ENCODE data around the gene NPC1L1.
"Not testable (repeated sequence)": the region's sequence is repeated elsewhere in the genome, so short reads cannot be mapped to it uniquely, and the experiment has no call there.

The NPC1L1 gene

GRCh38 chr7:44569959-44570358, 28.8 kb upstream of the NPC1L1 start:
- peaks cover 48% of the 10 kb centered on the region for H3K36me3 ChIP-seq (ENCODE audit: insufficient read depth, low read length)
- no peak overlapping the region for H3K9ac ChIP-seq (ENCODE audit: low read depth, low read length)
- H3K4me1 ChIP-seq (ENCODE audit: insufficient read depth, low read length) = peaks cover 6% of the 10 kb centered on the region; the same call in 1 of the 2 replicates
- H3K9me3 ChIP-seq (ENCODE audit: control insufficient read depth, insufficient read depth, low read length) = no peaks in the 10 kb centered on the region

GRCh38 chr7:44568771-44569560, 27.8 kb upstream of the NPC1L1 start:
- Histone ChIP-seq H3K36me3 (ENCODE audit: insufficient read depth, low read length) (peaks cover 52% of the 10 kb centered on the region), H3K9ac (ENCODE audit: low read depth, low read length) (no peak overlapping the region)

GRCh38 chr7:44567884-44568283, 26.8 kb upstream of the NPC1L1 start:
- Histone ChIP-seq H3K36me3 (ENCODE audit: insufficient read depth, low read length) (peaks cover 52% of the 10 kb centered on the region), H3K9ac (ENCODE audit: low read depth, low read length) (no peak overlapping the region), H3K4me1 (ENCODE audit: insufficient read depth, low read length) (0 out of 2 replicates have a peak, but pooled peaks cover 2% of the 10 kb centered on the region), H3K9me3 (ENCODE audit: control insufficient read depth, insufficient read depth, low read length) (no peaks in the 10 kb centered on the region)

More at GRCh38 chr7:44568771-44569560, 27.8 kb upstream of the NPC1L1 start:
- Histone ChIP-seq H3K4me1 (ENCODE audit: insufficient read depth, low read length) (0 out of 2 replicates have a peak, but pooled peaks cover 5% of the 10 kb centered on the region), H3K9me3 (ENCODE audit: control insufficient read depth, insufficient read depth, low read length) (no peaks in the 10 kb centered on the region)

- peaks cover 41% of the 10 kb centered on the region for H3K36me3 ChIP-seq (ENCODE audit: insufficient read depth, low read length)
- H3K9me3 ChIP-seq (ENCODE audit: control insufficient read depth, insufficient read depth, low read length) = no peaks in the 10 kb centered on the region
- H3K4me1 ChIP-seq (ENCODE audit: insufficient read depth, low read length) = no peaks in the 10 kb centered on the region
- H3K9ac ChIP-seq (ENCODE audit: low read depth, low read length) = no peak overlapping the region
Observed at GRCh38 chr7:44566680-44567079, 25.6 kb upstream of the NPC1L1 start.

- Histone ChIP-seq H3K36me3 (ENCODE audit: insufficient read depth, low read length) (peaks cover 35% of the 10 kb centered on the region), H3K9me3 (ENCODE audit: control insufficient read depth, insufficient read depth, low read length) (no peaks in the 10 kb centered on the region), H3K4me1 (ENCODE audit: insufficient read depth, low read length) (no peaks in the 10 kb centered on the region), H3K9ac (ENCODE audit: low read depth, low read length) (no peak overlapping the region)
Observed at GRCh38 chr7:44565795-44566559, 24.8 kb upstream of the NPC1L1 start.

- no peaks in the 10 kb centered on the region for H3K4me1 ChIP-seq (ENCODE audit: insufficient read depth, low read length)
- H3K36me3 ChIP-seq (ENCODE audit: insufficient read depth, low read length) = peaks cover 28% of the 10 kb centered on the region
- no peak overlapping the region for H3K9ac ChIP-seq (ENCODE audit: low read depth, low read length)
Observed at GRCh38 chr7:44565097-44565794, 24.1 kb upstream of the NPC1L1 start.

GRCh38 chr7:44564606-44565005, 23.5 kb upstream of the NPC1L1 start:
- Histone ChIP-seq H3K36me3 (ENCODE audit: insufficient read depth, low read length) (peaks cover 22% of the 10 kb centered on the region), H3K9me3 (ENCODE audit: control insufficient read depth, insufficient read depth, low read length) (no peaks in the 10 kb centered on the region), H3K4me1 (ENCODE audit: insufficient read depth, low read length) (no peaks in the 10 kb centered on the region), H3K9ac (ENCODE audit: low read depth, low read length) (no peak overlapping the region)

More at GRCh38 chr7:44565097-44565794, 24.1 kb upstream of the NPC1L1 start:
- H3K9me3 ChIP-seq (ENCODE audit: control insufficient read depth, insufficient read depth, low read length) = no peaks in the 10 kb centered on the region

- no peaks in the 10 kb centered on the region for H3K4me1 ChIP-seq (ENCODE audit: insufficient read depth, low read length)
- no peak overlapping the region for H3K9ac ChIP-seq (ENCODE audit: low read depth, low read length)
- H3K9me3 ChIP-seq (ENCODE audit: control insufficient read depth, insufficient read depth, low read length) = no peaks in the 10 kb centered on the region
- peaks cover 10% of the 10 kb centered on the region for H3K36me3 ChIP-seq (ENCODE audit: insufficient read depth, low read length)
Observed at GRCh38 chr7:44563171-44563679, 22.1 kb upstream of the NPC1L1 start.

- not testable (repeated sequence) for H3K9ac ChIP-seq (ENCODE audit: low read depth, low read length); H3K9me3 ChIP-seq (ENCODE audit: control insufficient read depth, insufficient read depth, low read length); H3K36me3 ChIP-seq (ENCODE audit: insufficient read depth, low read length); H3K4me1 ChIP-seq (ENCODE audit: insufficient read depth, low read length)
Observed at GRCh38 chr7:44562622-44562962, 21.5 kb upstream of the NPC1L1 start.

- no peak overlapping the region for H3K9ac ChIP-seq (ENCODE audit: low read depth, low read length)
- no peaks in the 10 kb centered on the region for H3K4me1 ChIP-seq (ENCODE audit: insufficient read depth, low read length)
- H3K36me3 ChIP-seq (ENCODE audit: insufficient read depth, low read length) = peaks cover 7% of the 10 kb centered on the region
- H3K9me3 ChIP-seq (ENCODE audit: control insufficient read depth, insufficient read depth, low read length) = no peaks in the 10 kb centered on the region
Observed at GRCh38 chr7:44561962-44562621, 21.0 kb upstream of the NPC1L1 start.

GRCh38 chr7:44561481-44561880, 20.4 kb upstream of the NPC1L1 start:
- no peaks in the 10 kb centered on the region for H3K4me1 ChIP-seq (ENCODE audit: insufficient read depth, low read length)

GRCh38 chr7:44559485-44559884, 18.4 kb upstream of the NPC1L1 start:
- H3K9ac ChIP-seq (ENCODE audit: low read depth, low read length) = no peak overlapping the region
- H3K9me3 ChIP-seq (ENCODE audit: control insufficient read depth, insufficient read depth, low read length) = no peaks in the 10 kb centered on the region
- no peaks in the 10 kb centered on the region for H3K4me1 ChIP-seq (ENCODE audit: insufficient read depth, low read length)
- no peaks in the 10 kb centered on the region; the same call in 1 of the 2 replicates for H3K36me3 ChIP-seq (ENCODE audit: insufficient read depth, low read length)

More at GRCh38 chr7:44561481-44561880, 20.4 kb upstream of the NPC1L1 start:
- H3K36me3 ChIP-seq (ENCODE audit: insufficient read depth, low read length) = peaks cover 7% of the 10 kb centered on the region
- H3K9me3 ChIP-seq (ENCODE audit: control insufficient read depth, insufficient read depth, low read length) = no peaks in the 10 kb centered on the region
- no peak overlapping the region for H3K9ac ChIP-seq (ENCODE audit: low read depth, low read length)

- no peaks in the 10 kb centered on the region for H3K9me3 ChIP-seq (ENCODE audit: control insufficient read depth, insufficient read depth, low read length)
- H3K36me3 ChIP-seq (ENCODE audit: insufficient read depth, low read length) = no peaks in the 10 kb centered on the region
- no peaks in the 10 kb centered on the region for H3K4me1 ChIP-seq (ENCODE audit: insufficient read depth, low read length)
- no peak overlapping the region for H3K9ac ChIP-seq (ENCODE audit: low read depth, low read length)
Observed at GRCh38 chr7:44557485-44557884, 16.4 kb upstream of the NPC1L1 start.

- no peak overlapping the region for H3K9ac ChIP-seq (ENCODE audit: low read depth, low read length)
- no peaks in the 10 kb centered on the region for H3K9me3 ChIP-seq (ENCODE audit: control insufficient read depth, insufficient read depth, low read length)
- no peaks in the 10 kb centered on the region for H3K36me3 ChIP-seq (ENCODE audit: insufficient read depth, low read length)
- no peaks in the 10 kb centered on the region for H3K4me1 ChIP-seq (ENCODE audit: insufficient read depth, low read length)
Observed at GRCh38 chr7:44555350-44555749, 14.2 kb upstream of the NPC1L1 start.

Measured in ES-I3 (cell line).